ENCODE data around the gene DUSP8. TPM values are rescaled to one million over a fixed set of nuclear protein-coding genes. Genes with fewer than 3 reads are reported as not detected.
"Not testable (repeated sequence)": the region's sequence is repeated elsewhere in the genome, so short reads cannot be mapped to it uniquely, and the experiment has no call there.

DUSP8 gene
- total RNA-seq, 1 experiment from 2014 or later = 10.2 TPM

- TF ChIP-seq POLR2AphosphoS5 (IDR thresholded peaks at IDR 0.05; ENCODE audit: low read depth, low read length) (no peak), ZBTB33 (IDR thresholded peaks at IDR 0.05; ENCODE audit: extremely low read depth, insufficient replicate concordance, low read length) (no peak), CEBPB (IDR thresholded peaks at IDR 0.05; ENCODE audit: low read depth) (no peak), ZFX (IDR thresholded peaks at IDR 0.05) (no peak), ZNF274 (IDR thresholded peaks at IDR 0.05; ENCODE audit: low read depth, low read length) (no peak), SIN3A (IDR thresholded peaks at IDR 0.05; ENCODE audit: low read depth) (no peak), TCF7L2 (IDR thresholded peaks at IDR 0.05; ENCODE audit: borderline replicate concordance, extremely low read depth, insufficient read depth, insufficient read length) (no peak), SRF (IDR thresholded peaks at IDR 0.05; ENCODE audit: low read depth) (no peak), YY1 (IDR thresholded peaks at IDR 0.05; ENCODE audit: extremely low read depth, insufficient replicate concordance, low read depth, low read length) (no peak), RAD21 (IDR thresholded peaks at IDR 0.05; ENCODE audit: low read depth) (no peak)
Measured at GRCh38 chr11:1618231-1618630, 46.2 kb upstream of the DUSP8 start (continued).

GRCh38 chr11:1608363-1608762, 36.3 kb upstream of the DUSP8 start, which contains the start of gene KRTAP5-3:
KRTAP5-3 (minus strand) TSS chr11:1608463; CDS start chr11:1608385, 78 bp downstream.
- no peaks in the 10 kb centered on the region for H3K4me1 ChIP-seq (ENCODE audit: control insufficient read depth in 1 of 2, insufficient read depth in 2 of 2, low read length in 2 of 2)
- H3K4me3 ChIP-seq (replicated peaks in 1 of 2; ENCODE audit: low read depth in 1 of 2, low read length in 2 of 2) = no peak within 1 kb of the TSS
- ChIA-PET POLR2A (no interaction called here), CTCF (no interaction called here), RAD21 (ENCODE audit: low non-redundant PET in 1 of 2, low total read pairs in 2 of 2, uncharacterized antibody in 2 of 2, unreplicated experiment in 2 of 2) (no interaction called here)
- no peak within 1 kb of the TSS for H3K4me2 ChIP-seq (ENCODE audit: low read length)
- H3K27ac ChIP-seq (ENCODE audit: low read depth, low read length) = no peak within 1 kb of the TSS
- ATAC-seq (no peak), DNase-seq (ENCODE audit: low read depth, low spot score) (no peak)
- no peaks in the 10 kb centered on the region for H3K79me2 ChIP-seq (ENCODE audit: insufficient read depth, low read length)
- TF ChIP-seq EGR1 (IDR thresholded peaks at IDR 0.05; ENCODE audit: low read depth) = no peak
- TF ChIP-seq CEBPB (IDR thresholded peaks at IDR 0.05; ENCODE audit: low read depth) = no peak
- H3K9me2 ChIP-seq (ENCODE audit: insufficient read depth) = no peaks in the 10 kb centered on the region
- H3K36me3 ChIP-seq (ENCODE audit: control insufficient read depth in 1 of 2, insufficient read depth in 2 of 2, low read length in 2 of 2) = no peaks in the 10 kb centered on the region
- no peaks in the 10 kb centered on the region for H4K20me1 ChIP-seq (ENCODE audit: insufficient read depth)
- intact Hi-C loops (cut with micrococcal nuclease) = no loop called here
- no peaks in the 10 kb centered on the region for H3K9me3 ChIP-seq (ENCODE audit: control insufficient read depth in 1 of 2, insufficient read depth in 1 of 2, low read depth in 1 of 2, low read length in 2 of 2)
- H3K27me3 ChIP-seq (ENCODE audit: insufficient read depth, low read length) = no peaks in the 10 kb centered on the region; the same call in 1 of the 2 replicates
- no peak within 1 kb of the TSS for H2AFZ ChIP-seq (ENCODE audit: low read depth, low read length, poor library complexity, severe bottlenecking)
- no TSS peak for BruUV-seq (replicated peaks)
- H3K9ac ChIP-seq (ENCODE audit: low read length) = no peak within 1 kb of the TSS

- BruUV-seq (replicated peaks) = not testable (repeated sequence)
Measured at GRCh38 chr11:1607901-1608300, 35.8 kb upstream of the DUSP8 start.

More at GRCh38 chr11:1607901-1608300, 35.8 kb upstream of the DUSP8 start:
- H3K4me3 ChIP-seq (replicated peaks in 1 of 2; ENCODE audit: low read depth in 1 of 2, low read length in 2 of 2); POLR2A ChIA-PET; H3K27me3 ChIP-seq (ENCODE audit: insufficient read depth, low read length); H4K20me1 ChIP-seq (ENCODE audit: insufficient read depth); DNase-seq (ENCODE audit: low read depth, low spot score); H2AFZ ChIP-seq (ENCODE audit: low read depth, low read length, poor library complexity, severe bottlenecking); H3K27ac ChIP-seq (ENCODE audit: low read depth, low read length); H3K9ac ChIP-seq (ENCODE audit: low read length); H3K79me2 ChIP-seq (ENCODE audit: insufficient read depth, low read length); H3K9me2 ChIP-seq (ENCODE audit: insufficient read depth); CTCF ChIA-PET; H3K4me1 ChIP-seq (ENCODE audit: control insufficient read depth in 1 of 2, insufficient read depth in 2 of 2, low read length in 2 of 2); ATAC-seq; intact Hi-C loops (cut with micrococcal nuclease); H3K4me2 ChIP-seq (ENCODE audit: low read length); RAD21 ChIA-PET (ENCODE audit: low non-redundant PET in 1 of 2, low total read pairs in 2 of 2, uncharacterized antibody in 2 of 2, unreplicated experiment in 2 of 2); H3K9me3 ChIP-seq (ENCODE audit: control insufficient read depth in 1 of 2, insufficient read depth in 1 of 2, low read depth in 1 of 2, low read length in 2 of 2); H3K36me3 ChIP-seq (ENCODE audit: control insufficient read depth in 1 of 2, insufficient read depth in 2 of 2, low read length in 2 of 2): not testable (repeated sequence)

Data from HCT116 (cell line).